IMR-90 (cell line): Measurements from ENCODE around the gene POLR2J. TPM values are rescaled to one million over a fixed set of nuclear protein-coding genes. Genes with fewer than 3 reads are reported as not detected.

Experiments used
- ATAC-seq: fragments of 200-7000 bp; cut with Tn5 transposase; 2 replicates; pipeline ENCODE4 v1.9.1; 2020; ENCODE audit warnings: low read depth, mild to moderate bottlenecking, moderate library complexity
- BruUV-seq: library from RNA; stranded (reverse); fragments of 400-500 nt; replicated peaks from 2 replicates; lab custom pipeline; 2021; lab: Mats Ljungman, UMichigan
- CTCF ChIA-PET: fragments of 300-600 bp; formaldehyde crosslinking; extraction: SDS; loops from one replicate; lab custom pipeline; 2021; ENCODE audit warnings: antibody characterized with exemption; lab: Yijun Ruan, JAX
- POLR2A ChIA-PET: fragments of 300-600 bp; sonication (Branson Sonifier 250); formaldehyde crosslinking; loops from one replicate; lab custom pipeline; 2022; ENCODE audit warnings: antibody characterized with exemption; ENCODE audit not compliant: unreplicated experiment; lab: Charles Lee
- DNase-seq: peaks from one replicate; pipeline ENCODE4 v3.0.0; 2013
- H2AFZ ChIP-seq: replicated peaks from 2 replicates; pipeline ENCODE3; 2013; ENCODE audit warnings: low read length, mild to moderate bottlenecking; ENCODE audit not compliant: poor library complexity
- H2AK5ac ChIP-seq: 2 replicates; pipeline ENCODE4 v1.6.1; 2013; ENCODE audit warnings: low read depth, low read length, inconsistent platforms
- H2AK9ac ChIP-seq: replicated peaks from 2 replicates; pipeline ENCODE3; 2013; ENCODE audit warnings: mild to moderate bottlenecking, low read depth, low read length, moderate library complexity; ENCODE audit not compliant: poor library complexity
- H2BK120ac ChIP-seq: 2 replicates; pipeline ENCODE4 v1.6.1; 2013; ENCODE audit warnings: low read depth, low read length, inconsistent platforms
- H2BK15ac ChIP-seq: 3 replicates; pipeline ENCODE4 v1.6.1; 2013; ENCODE audit warnings: low read depth, low read length, inconsistent platforms
- H2BK20ac ChIP-seq: 2 replicates; pipeline ENCODE4 v1.6.1; 2013; ENCODE audit warnings: low read depth, mild to moderate bottlenecking, inconsistent platforms, low read length, moderate library complexity
- H2BK5ac ChIP-seq: 2 replicates; pipeline ENCODE4 v1.6.1; 2013; ENCODE audit warnings: mild to moderate bottlenecking, low read depth, low read length, inconsistent platforms; ENCODE audit not compliant: poor library complexity, severe bottlenecking
- H3K14ac ChIP-seq: replicated peaks from 2 replicates; pipeline ENCODE4 v1.6.1; 2013; ENCODE audit warnings: low read depth, low read length, inconsistent platforms
- H3K18ac ChIP-seq: 2 replicates; pipeline ENCODE4 v1.6.1; 2013; ENCODE audit warnings: low read depth, low read length, control low read depth
- H3K23ac ChIP-seq: 2 replicates; pipeline ENCODE4 v1.6.1; 2013; ENCODE audit warnings: low read depth, low read length, inconsistent platforms
- H3K27ac ChIP-seq: 2 replicates; pipeline ENCODE4 v1.5.1; 2013; ENCODE audit warnings: mild to moderate bottlenecking, control low read depth, low read length; ENCODE audit not compliant: insufficient read depth
- H3K27me3 ChIP-seq: 2 replicates; pipeline ENCODE4 v1.6.1; 2013; ENCODE audit warnings: low read length; ENCODE audit not compliant: control insufficient read depth, insufficient read depth
- H3K36me3 ChIP-seq: 2 replicates; pipeline ENCODE4 v1.6.1; 2013; ENCODE audit warnings: low read length, mixed read lengths; ENCODE audit not compliant: control insufficient read depth, insufficient read depth
- H3K4ac ChIP-seq: 2 replicates; pipeline ENCODE4 v1.6.1; 2013; ENCODE audit warnings: low read depth, low read length, inconsistent platforms
- H3K4me1 ChIP-seq: 2 replicates; pipeline ENCODE4 v1.6.1; 2013; ENCODE audit warnings: low read length, mixed read lengths; ENCODE audit not compliant: control insufficient read depth, insufficient read depth
- H3K4me2 ChIP-seq: 2 replicates; pipeline ENCODE4 v1.6.1; 2013; ENCODE audit warnings: low read depth, mild to moderate bottlenecking, control low read depth, low read length, moderate library complexity
- H3K4me3 ChIP-seq: 2 replicates; pipeline ENCODE4 v1.5.1; 2013; ENCODE audit warnings: low read depth, mild to moderate bottlenecking, control low read depth, low read length, moderate library complexity; ENCODE audit not compliant: insufficient read depth
- H3K56ac ChIP-seq: 2 replicates; pipeline ENCODE4 v1.6.1; 2013; ENCODE audit warnings: low read length, inconsistent platforms; ENCODE audit not compliant: insufficient read depth; ENCODE audit errors: extremely low read depth
- H3K79me1 ChIP-seq, 2 experiments: 2 replicates each; pipeline ENCODE4 v1.6.1; 2013; ENCODE audit warnings: low read length in 2 of 2, inconsistent platforms in 1 of 2, low read depth in 1 of 2
- H3K9ac ChIP-seq: 2 replicates; pipeline ENCODE4 v1.6.1; 2013; ENCODE audit warnings: low read depth, low read length, control low read depth
- H3K9me1 ChIP-seq: 2 replicates; pipeline ENCODE4 v1.6.1; 2013; ENCODE audit warnings: low read length, inconsistent platforms; ENCODE audit not compliant: insufficient read depth
- H3K9me3 ChIP-seq: 2 replicates; pipeline ENCODE4 v1.6.1; 2013; ENCODE audit warnings: low read length; ENCODE audit not compliant: control insufficient read depth, insufficient read depth
- H4K20me1 ChIP-seq: 2 replicates; pipeline ENCODE4 v1.6.1; 2013; ENCODE audit warnings: low read length, inconsistent platforms; ENCODE audit not compliant: insufficient read depth
- H4K5ac ChIP-seq: 2 replicates; pipeline ENCODE4 v1.6.1; 2013; ENCODE audit warnings: mild to moderate bottlenecking, low read depth, low read length, control low read depth
- H4K8ac ChIP-seq, 2 experiments: 2 replicates each; pipeline ENCODE4 v1.6.1; 2013; ENCODE audit warnings: low read depth in 2 of 2, low read length in 2 of 2, control low read depth in 1 of 2, inconsistent platforms in 1 of 2
- H4K91ac ChIP-seq: 2 replicates; pipeline ENCODE4 v1.6.1; 2013; ENCODE audit warnings: low read depth, low read length, inconsistent platforms; ENCODE audit not compliant: insufficient read depth
- ELK1 ChIP-seq: fragments of 150-350 bp; IDR thresholded peaks from 2 replicates; pipeline ENCODE4 v1.6.1; 2016; ENCODE audit warnings: low read depth, mild to moderate bottlenecking, low read length, moderate library complexity, borderline replicate concordance
- MAZ ChIP-seq: IDR thresholded peaks from 2 replicates; pipeline ENCODE4 v1.6.1; 2012; ENCODE audit warnings: low read depth, mild to moderate bottlenecking, low read length, improper control_type of control experiment, moderate library complexity, borderline replicate concordance
- MXI1 ChIP-seq: IDR thresholded peaks from 2 replicates; pipeline ENCODE4 v1.6.1; 2012; ENCODE audit warnings: low read depth, mild to moderate bottlenecking, low read length, moderate library complexity, borderline replicate concordance
- WGBS, 2 experiments: methylation state at CpG; one replicate each; pipeline versions ENCODE4 v1.1.5 to v1.1.7; 2013; ENCODE audit warnings: missing lambda C conversion rate in 2 of 2; ENCODE audit not compliant: insufficient read length in 1 of 2; ENCODE audit errors: extremely low coverage in 2 of 2; 5-methylcytosine and 5-hydroxymethylcytosine counted together
- dilution Hi-C: fragments of 300-500 bp; cut with HindIII; formaldehyde crosslinking; loops from one replicate; pipeline ENCODE4 v1.14.3; 2018; ENCODE audit warnings: low sequenced_read_pairs; ENCODE audit not compliant: unreplicated experiment
- in situ Hi-C: fragments of 300-500 bp; cut with MboI; formaldehyde crosslinking; loops from 3 replicates; pipeline ENCODE4 v1.14.3; 2019; ENCODE audit warnings: low sequenced_read_pairs, inconsistent platforms, mixed read lengths
- intact Hi-C: fragments of 100-400 bp; cut with micrococcal nuclease; formaldehyde crosslinking; loops from 2 replicates; pipeline ENCODE4 v1.10.0; 2022
- polyA plus RNA-seq, 3 experiments: library from polyadenylated mRNA; depleted of rRNA; stranded (reverse); fragments of >200 nt; gene quantifications; 2 replicates each; pipeline ENCODE4 v1.2.3, GENCODE V29; 2012; ENCODE audit warnings: low replicate concordance in 1 of 3
- total RNA-seq: library from RNA; depleted of rRNA; stranded (reverse); fragments of >200 nt; gene quantifications from 2 replicates; pipeline ENCODE4 v1.2.3, GENCODE V29; 2012
- TF ChIP-seq, protein P1 (sequence below): conservative IDR thresholded peaks from 2 replicates; pipeline ENCODE4 v1.5.1; 2012; ENCODE audit warnings: mild to moderate bottlenecking, low read depth, low read length, improper control_type of control experiment
- TF ChIP-seq, protein P2 (sequence below): fragments of 150-350 bp; IDR thresholded peaks from 2 replicates; pipeline ENCODE4 v1.6.1; 2017; ENCODE audit warnings: mild to moderate bottlenecking, antibody characterized with exemption, low read length, low read depth

POLR2J gene
- total and polyA plus RNA-seq, 2 of the 4 experiments (the other 2 are of a cell fraction): 20.8 to 92.6 TPM

DNA sequence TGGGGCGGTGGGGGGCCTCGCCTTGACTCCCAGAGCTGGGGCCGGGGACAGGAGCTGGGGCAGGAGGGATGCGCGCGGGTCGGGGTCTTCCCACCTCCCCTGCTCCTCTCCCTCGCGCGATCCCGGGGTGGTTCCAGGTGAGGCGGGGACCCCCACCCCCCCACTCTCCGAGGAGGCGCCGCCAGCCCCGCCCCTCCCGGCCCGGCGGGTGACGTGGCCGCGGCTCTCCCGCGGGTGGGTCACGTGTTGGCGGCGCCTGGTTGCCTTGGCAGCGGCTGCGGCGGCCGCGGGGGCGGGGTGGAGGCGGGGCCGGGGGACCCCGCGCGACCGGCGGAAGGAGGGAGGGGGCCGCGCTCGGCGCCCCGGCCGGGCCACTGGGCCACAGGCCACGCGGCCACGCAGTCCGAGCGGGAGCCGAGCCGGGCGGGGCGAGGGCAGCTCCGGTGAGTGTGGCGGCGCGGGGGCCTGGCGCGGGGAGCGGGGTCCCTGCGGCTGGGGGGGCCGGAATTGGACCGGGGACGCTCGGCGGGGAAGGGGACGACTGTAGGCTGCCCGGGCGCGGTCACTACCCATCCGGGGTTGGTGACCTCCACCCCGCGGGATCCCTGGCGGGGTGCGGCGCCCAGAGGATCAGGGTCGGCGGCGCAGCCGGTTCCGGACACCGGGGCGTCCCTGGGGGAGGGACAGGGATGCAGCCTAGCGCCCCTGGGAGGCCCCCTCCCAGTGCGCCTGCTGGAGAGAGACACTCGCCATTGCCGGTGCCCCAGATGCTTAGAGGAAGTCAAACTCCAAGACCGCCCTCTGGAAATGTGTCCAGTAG is 45.3 kb downstream of the POLR2J start, which contains the start of gene ORAI2 (continued):
- no peak for TF ChIP-seq MXI1

DNA sequence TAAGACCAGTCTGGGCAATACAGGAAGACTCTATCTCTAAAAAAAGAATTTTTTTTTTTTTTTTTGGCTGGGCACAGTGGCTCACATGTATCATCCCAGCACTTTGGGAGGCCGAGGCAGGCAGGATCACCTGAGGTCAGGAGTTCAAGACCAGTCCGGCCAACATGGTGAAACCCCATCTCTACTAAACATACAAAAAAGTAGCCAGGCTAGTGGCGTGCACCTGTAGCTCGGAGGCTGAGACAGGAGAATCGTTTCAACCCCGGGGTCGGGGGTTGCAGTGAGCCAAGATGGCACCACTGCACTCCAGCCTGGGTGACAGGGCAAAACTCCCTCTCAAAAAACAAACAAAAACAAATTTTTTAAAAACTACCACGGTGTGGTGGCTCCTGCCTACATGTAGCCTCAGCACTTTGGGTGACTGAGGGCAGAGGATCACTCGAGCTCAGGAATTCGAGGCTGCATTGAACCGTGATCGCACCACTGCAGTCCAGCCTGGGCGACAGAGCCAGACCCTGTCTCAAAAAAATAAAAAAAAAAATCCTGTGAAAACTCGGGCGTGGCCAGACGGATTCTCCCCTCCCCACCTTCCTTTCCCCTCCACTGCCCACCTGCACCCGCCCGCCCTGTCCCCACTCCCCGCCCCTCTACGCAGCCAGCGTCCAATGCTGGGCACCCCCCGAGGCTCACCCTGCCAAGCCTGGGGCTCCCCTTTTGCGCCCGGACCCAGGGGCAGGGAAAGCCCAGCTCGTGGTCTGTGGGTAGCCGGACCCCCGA is 46.1 kb downstream of the POLR2J start:
- peak overlapping the region; percentile 28 for H2BK5ac ChIP-seq
- in situ Hi-C loops: no loop called here
- H3K4ac ChIP-seq: peak overlapping the region; percentile 87
- ATAC-seq (peak; percentile 12), DNase-seq (no peak)
- peak overlapping the region; percentile 83; the same call in 1 of the 2 replicates for H2AK5ac ChIP-seq
- peak overlapping the region; percentile 87 for H2AK9ac ChIP-seq
- peaks cover 4% of the 10 kb centered on the region for H3K36me3 ChIP-seq
- dilution Hi-C loops: no loop called here
- H2BK120ac ChIP-seq: peak overlapping the region; percentile 61; the same call in 1 of the 2 replicates
- H2BK15ac ChIP-seq: no peak overlapping the region; the same call in 2 of the 3 replicates
- no peaks in the 10 kb centered on the region for H4K20me1 ChIP-seq
- peak overlapping the region; percentile 64 for H3K27ac ChIP-seq
- no peak overlapping the region for H3K56ac ChIP-seq
- no peaks in the 10 kb centered on the region for H3K9me3 ChIP-seq
- peak overlapping the region; percentile 88 for H3K18ac ChIP-seq
- peak overlapping the region; percentile 92 for H4K5ac ChIP-seq
- H3K79me1 ChIP-seq: peaks cover 6 to 30% of the 10 kb centered on the region in 2 experiments; a peak in 3 of 4 replicates
- intact Hi-C loops: no loop called here
- H3K9me1 ChIP-seq: peaks cover 6% of the 10 kb centered on the region
- H3K4me2 ChIP-seq: peak overlapping the region; percentile 80
- peaks cover 4% of the 10 kb centered on the region; the same call in 1 of the 2 replicates for H3K4me1 ChIP-seq
- POLR2A ChIA-PET: no interaction called here
- H2BK20ac ChIP-seq: 0 out of 2 replicates have a peak overlapping the region, but pooled peaks have one; percentile 14
- 0 out of 2 replicates have a peak overlapping the region, but pooled peaks have one; percentile 61 for H3K14ac ChIP-seq
- TF ChIP-seq ELK1 (no peak), MAZ (no peak)
- TF ChIP-seq, protein P1, sequence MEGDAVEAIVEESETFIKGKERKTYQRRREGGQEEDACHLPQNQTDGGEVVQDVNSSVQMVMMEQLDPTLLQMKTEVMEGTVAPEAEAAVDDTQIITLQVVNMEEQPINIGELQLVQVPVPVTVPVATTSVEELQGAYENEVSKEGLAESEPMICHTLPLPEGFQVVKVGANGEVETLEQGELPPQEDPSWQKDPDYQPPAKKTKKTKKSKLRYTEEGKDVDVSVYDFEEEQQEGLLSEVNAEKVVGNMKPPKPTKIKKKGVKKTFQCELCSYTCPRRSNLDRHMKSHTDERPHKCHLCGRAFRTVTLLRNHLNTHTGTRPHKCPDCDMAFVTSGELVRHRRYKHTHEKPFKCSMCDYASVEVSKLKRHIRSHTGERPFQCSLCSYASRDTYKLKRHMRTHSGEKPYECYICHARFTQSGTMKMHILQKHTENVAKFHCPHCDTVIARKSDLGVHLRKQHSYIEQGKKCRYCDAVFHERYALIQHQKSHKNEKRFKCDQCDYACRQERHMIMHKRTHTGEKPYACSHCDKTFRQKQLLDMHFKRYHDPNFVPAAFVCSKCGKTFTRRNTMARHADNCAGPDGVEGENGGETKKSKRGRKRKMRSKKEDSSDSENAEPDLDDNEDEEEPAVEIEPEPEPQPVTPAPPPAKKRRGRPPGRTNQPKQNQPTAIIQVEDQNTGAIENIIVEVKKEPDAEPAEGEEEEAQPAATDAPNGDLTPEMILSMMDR: no peak
- TF ChIP-seq, protein P2, sequence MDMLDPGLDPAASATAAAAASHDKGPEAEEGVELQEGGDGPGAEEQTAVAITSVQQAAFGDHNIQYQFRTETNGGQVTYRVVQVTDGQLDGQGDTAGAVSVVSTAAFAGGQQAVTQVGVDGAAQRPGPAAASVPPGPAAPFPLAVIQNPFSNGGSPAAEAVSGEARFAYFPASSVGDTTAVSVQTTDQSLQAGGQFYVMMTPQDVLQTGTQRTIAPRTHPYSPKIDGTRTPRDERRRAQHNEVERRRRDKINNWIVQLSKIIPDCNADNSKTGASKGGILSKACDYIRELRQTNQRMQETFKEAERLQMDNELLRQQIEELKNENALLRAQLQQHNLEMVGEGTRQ: no peak
- H2AFZ ChIP-seq: peak overlapping the region; percentile 93
- peak overlapping the region; percentile 81 to 93; a peak in 3 of 4 replicates for H4K8ac ChIP-seq
- whole genome bisulfite sequencing, 2 experiments: 47% methylated on average over 7 of the region's 27 CpGs; no CpG with 5 or more reads in 1 of the 2 experiments
- H4K91ac ChIP-seq: peak overlapping the region; percentile 49
- CTCF ChIA-PET: no interaction called here
- H3K9ac ChIP-seq: peak overlapping the region; percentile 73
- H3K23ac ChIP-seq: peak overlapping the region; percentile 52; the same call in 1 of the 2 replicates
- BruUV-seq: no TSS peak
- H3K4me3 ChIP-seq: peak overlapping the region; percentile 85
- no peaks in the 10 kb centered on the region for H3K27me3 ChIP-seq
